ENCODE results near the gene UST. TPM values are rescaled to one million over a fixed set of nuclear protein-coding genes. Genes with fewer than 3 reads are reported as not detected.

Gene UST
- polyA plus RNA-seq, 1 donor (not counting 4 experiments of a cell fraction or from before 2014, with no cell fraction given): 6.1 TPM

DNA sequence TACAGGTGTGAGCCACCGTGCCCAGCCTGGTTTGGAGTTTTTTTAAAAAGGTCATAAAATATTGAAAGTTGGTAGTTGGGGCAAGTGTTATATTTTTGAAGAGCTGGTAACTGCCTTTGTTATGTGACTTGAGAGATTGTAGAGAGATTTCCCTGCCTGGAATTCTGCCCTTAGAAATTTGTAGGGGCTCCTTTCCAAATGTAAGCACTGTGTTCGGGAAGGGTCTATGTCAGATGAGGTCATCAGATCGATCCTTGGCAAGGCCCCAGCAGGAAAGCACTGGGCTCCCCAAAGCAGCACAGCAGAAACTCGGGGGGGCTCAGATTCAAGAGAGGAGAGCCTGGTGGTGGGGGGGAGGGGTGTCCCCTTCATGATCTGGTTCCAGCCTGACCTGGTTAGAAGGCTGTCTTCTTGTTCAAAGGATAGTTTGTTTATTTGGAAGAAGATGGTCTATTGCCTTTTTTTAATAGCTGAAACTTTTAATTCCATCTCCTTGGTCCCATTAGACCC, 220.2 kb downstream of the UST start:
- Histone ChIP-seq H3K79me2 (ENCODE audit: control insufficient read depth, insufficient read depth, low read length) (no peaks in the 10 kb centered on the region), H3K36me3 (ENCODE audit: control insufficient read depth in 2 of 2, extremely low read depth in 1 of 2, insufficient read depth in 2 of 2, low read length in 2 of 2) (no peaks in the 10 kb centered on the region), H3K27ac (ENCODE audit: control insufficient read depth, insufficient read depth, low read length) (no peak overlapping the region), H3K4me1 (ENCODE audit: control insufficient read depth, extremely low read depth, insufficient read depth, low read length) (no peaks in the 10 kb centered on the region), H3K4me2 (ENCODE audit: control insufficient read depth, extremely low read depth, insufficient read depth, low read depth, low read length) (no peak overlapping the region), H3K9me3 (ENCODE audit: control insufficient read depth, low read depth, low read length) (no peaks in the 10 kb centered on the region), H2AFZ (ENCODE audit: control insufficient read depth, low read length) (no peak overlapping the region), H3K27me3 (ENCODE audit: control insufficient read depth, extremely low read depth, insufficient read depth, low read length) (no peaks in the 10 kb centered on the region), H3K4me3 (ENCODE audit: control insufficient read depth in 2 of 3, extremely low read depth in 1 of 3, insufficient read depth in 2 of 3, low read depth in 1 of 3, low read length in 3 of 3) (no peak overlapping the region), H3K9ac (ENCODE audit: control insufficient read depth, extremely low read depth, insufficient read depth, low read length) (no peak overlapping the region), H4K20me1 (ENCODE audit: control insufficient read depth, extremely low read depth, insufficient read depth, low read length) (no peaks in the 10 kb centered on the region), H3K9me1 (ENCODE audit: control insufficient read depth, extremely low read depth, insufficient read depth, low read length) (no peaks in the 10 kb centered on the region)
- no peak for FAIRE-seq
- TF ChIP-seq, protein P1, sequence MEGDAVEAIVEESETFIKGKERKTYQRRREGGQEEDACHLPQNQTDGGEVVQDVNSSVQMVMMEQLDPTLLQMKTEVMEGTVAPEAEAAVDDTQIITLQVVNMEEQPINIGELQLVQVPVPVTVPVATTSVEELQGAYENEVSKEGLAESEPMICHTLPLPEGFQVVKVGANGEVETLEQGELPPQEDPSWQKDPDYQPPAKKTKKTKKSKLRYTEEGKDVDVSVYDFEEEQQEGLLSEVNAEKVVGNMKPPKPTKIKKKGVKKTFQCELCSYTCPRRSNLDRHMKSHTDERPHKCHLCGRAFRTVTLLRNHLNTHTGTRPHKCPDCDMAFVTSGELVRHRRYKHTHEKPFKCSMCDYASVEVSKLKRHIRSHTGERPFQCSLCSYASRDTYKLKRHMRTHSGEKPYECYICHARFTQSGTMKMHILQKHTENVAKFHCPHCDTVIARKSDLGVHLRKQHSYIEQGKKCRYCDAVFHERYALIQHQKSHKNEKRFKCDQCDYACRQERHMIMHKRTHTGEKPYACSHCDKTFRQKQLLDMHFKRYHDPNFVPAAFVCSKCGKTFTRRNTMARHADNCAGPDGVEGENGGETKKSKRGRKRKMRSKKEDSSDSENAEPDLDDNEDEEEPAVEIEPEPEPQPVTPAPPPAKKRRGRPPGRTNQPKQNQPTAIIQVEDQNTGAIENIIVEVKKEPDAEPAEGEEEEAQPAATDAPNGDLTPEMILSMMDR (optimal IDR thresholded peaks at IDR 0.05 in 1 of 3, IDR thresholded peaks at IDR 0.05 in 1 of 3, conservative IDR thresholded peaks at IDR 0.05 in 1 of 3; ENCODE audit: extremely low read depth in 1 of 3, insufficient read depth in 2 of 3, low read length in 3 of 3): no peak
- TF ChIP-seq EZH2 (IDR thresholded peaks at IDR 0.05; ENCODE audit: low read length): no peak
- no peak for DNase-seq (ENCODE audit: low read depth, low spot score)
- dilution Hi-C loops (cut with MboI; ENCODE audit: extremely low pct_ligation_motif_present, low sequenced_read_pairs): no loop called here

DNA sequence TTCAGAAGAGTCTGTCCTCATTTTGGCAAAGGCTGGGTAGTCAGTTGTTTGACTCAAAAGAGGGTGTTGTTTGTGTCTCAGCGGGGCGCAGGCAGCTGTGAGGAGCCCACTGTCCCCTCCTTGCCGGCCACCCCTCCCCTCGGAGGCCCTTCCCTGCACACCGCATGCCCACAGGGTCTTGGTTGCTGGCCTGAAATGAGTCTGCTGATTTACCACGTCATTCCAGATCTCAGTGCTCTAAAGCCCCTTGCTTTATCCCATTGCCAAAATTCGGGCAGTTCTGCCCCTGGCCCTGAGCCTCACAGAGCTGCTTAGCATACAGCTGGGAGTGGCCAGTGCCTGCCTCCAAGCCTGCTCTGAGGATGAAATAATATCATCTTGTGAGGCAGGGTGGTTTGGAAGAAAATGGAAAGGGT, 220.7 kb downstream of the UST start:
- H2AFZ ChIP-seq (ENCODE audit: control insufficient read depth, low read length): no peak overlapping the region
- H4K20me1 ChIP-seq (ENCODE audit: control insufficient read depth, extremely low read depth, insufficient read depth, low read length): no peaks in the 10 kb centered on the region
- TF ChIP-seq, protein P1 (optimal IDR thresholded peaks at IDR 0.05 in 1 of 3, IDR thresholded peaks at IDR 0.05 in 1 of 3, conservative IDR thresholded peaks at IDR 0.05 in 1 of 3; ENCODE audit: extremely low read depth in 1 of 3, insufficient read depth in 2 of 3, low read length in 3 of 3): no peak
- no peak for TF ChIP-seq EZH2 (IDR thresholded peaks at IDR 0.05; ENCODE audit: low read length)
- H3K27me3 ChIP-seq (ENCODE audit: control insufficient read depth, extremely low read depth, insufficient read depth, low read length): no peaks in the 10 kb centered on the region
- H3K9ac ChIP-seq (ENCODE audit: control insufficient read depth, extremely low read depth, insufficient read depth, low read length): no peak overlapping the region
- no peak overlapping the region for H3K4me3 ChIP-seq (ENCODE audit: control insufficient read depth in 2 of 3, extremely low read depth in 1 of 3, insufficient read depth in 2 of 3, low read depth in 1 of 3, low read length in 3 of 3)
- H3K9me3 ChIP-seq (ENCODE audit: control insufficient read depth, low read depth, low read length): no peaks in the 10 kb centered on the region
- DNase-seq (ENCODE audit: low read depth, low spot score) (no peak), FAIRE-seq (no peak)
- peaks cover under 1% of the 10 kb centered on the region for H3K4me1 ChIP-seq (ENCODE audit: control insufficient read depth, extremely low read depth, insufficient read depth, low read length)
- no peak overlapping the region for H3K4me2 ChIP-seq (ENCODE audit: control insufficient read depth, extremely low read depth, insufficient read depth, low read depth, low read length)
- no peak overlapping the region for H3K27ac ChIP-seq (ENCODE audit: control insufficient read depth, insufficient read depth, low read length)
- dilution Hi-C loops (cut with MboI; ENCODE audit: extremely low pct_ligation_motif_present, low sequenced_read_pairs): no loop called here
- H3K79me2 ChIP-seq (ENCODE audit: control insufficient read depth, insufficient read depth, low read length): no peaks in the 10 kb centered on the region
- H3K36me3 ChIP-seq (ENCODE audit: control insufficient read depth in 2 of 2, extremely low read depth in 1 of 2, insufficient read depth in 2 of 2, low read length in 2 of 2): no peaks in the 10 kb centered on the region
- peaks cover 2% of the 10 kb centered on the region for H3K9me1 ChIP-seq (ENCODE audit: control insufficient read depth, extremely low read depth, insufficient read depth, low read length)
